Measurements from ENCODE around the gene SPINT2.
A peak's percentile ranks its signal among the peaks of the same experiment; 100 is the strongest.

The SPINT2 gene

GRCh38 chr19:38303517-38304351 lies 39.4 kb downstream of the SPINT2 start, which contains the start of gene C19orf33:
TSS of gene C19orf33 (plus strand) at chr19:38304251. CDS start at chr19:38304262, 11 bp downstream.
- no peak for DNase-seq

GRCh38 chr19:38304352-38304865 lies 40.0 kb downstream of the SPINT2 start:
- DNase-seq = no peak

GRCh38 chr19:38304866-38305429 lies 40.6 kb downstream of the SPINT2 start:
- DNase-seq = no peak

GRCh38 chr19:38306236-38306635 lies 41.9 kb downstream of the SPINT2 start:
- no peak for DNase-seq

GRCh38 chr19:38307076-38307475 lies 42.7 kb downstream of the SPINT2 start:
- DNase-seq = no peak

- DNase-seq = no peak
These were observed 43.2 kb downstream of the SPINT2 start for GRCh38 chr19:38307597-38307996.

GRCh38 chr19:38308006-38308766 lies 43.8 kb downstream of the SPINT2 start:
- DNase-seq = no peak

GRCh38 chr19:38308926-38309614 lies 44.7 kb downstream of the SPINT2 start:
- DNase-seq = no peak

GRCh38 chr19:38309615-38310278 lies 45.4 kb downstream of the SPINT2 start:
- no peak for DNase-seq

- no peak for DNase-seq
These were observed 45.9 kb downstream of the SPINT2 start for GRCh38 chr19:38310279-38310670.

- DNase-seq = no peak
These were observed 46.6 kb downstream of the SPINT2 start for GRCh38 chr19:38310986-38311385.

- DNase-seq = peak; percentile 97
These were observed 51.5 kb downstream of the SPINT2 start, which contains the start of gene YIF1B for GRCh38 chr19:38315657-38316476. TSS of gene YIF1B (minus strand) at chr19:38315947. CDS start at chr19:38315917, 30 bp downstream.

GRCh38 chr19:38316477-38317067 lies 52.2 kb downstream of the SPINT2 start:
- DNase-seq = no peak

- peak; percentile 52 for DNase-seq
These were observed 52.8 kb downstream of the SPINT2 start for GRCh38 chr19:38317104-38317612.

- no peak for DNase-seq
These were observed 54.3 kb downstream of the SPINT2 start for GRCh38 chr19:38318660-38319059.

GRCh38 chr19:38319421-38320258 lies 55.3 kb downstream of the SPINT2 start, which contains the start of gene KCNK6:
TSS of gene KCNK6 (plus strand) at chr19:38319845. CDS start at chr19:38319951, 106 bp downstream.
- DNase-seq = peak; percentile 54

GRCh38 chr19:38320969-38321339 lies 56.6 kb downstream of the SPINT2 start:
- DNase-seq = no peak

- DNase-seq = no peak
These were observed 57.3 kb downstream of the SPINT2 start for GRCh38 chr19:38321646-38322196.

- DNase-seq = no peak
These were observed 58.9 kb downstream of the SPINT2 start for GRCh38 chr19:38323291-38323690.

Data from CD4-positive, alpha-beta T cell treated with Interleukin-10 for 1 hour (primary cell).